ENCODE data around the gene TMEM8B. TPM values are rescaled to one million over a fixed set of nuclear protein-coding genes. Genes with fewer than 3 reads are reported as not detected.

TMEM8B gene
- total RNA-seq, 1 donor from 2014 or later, result 3.9 TPM

DNA sequence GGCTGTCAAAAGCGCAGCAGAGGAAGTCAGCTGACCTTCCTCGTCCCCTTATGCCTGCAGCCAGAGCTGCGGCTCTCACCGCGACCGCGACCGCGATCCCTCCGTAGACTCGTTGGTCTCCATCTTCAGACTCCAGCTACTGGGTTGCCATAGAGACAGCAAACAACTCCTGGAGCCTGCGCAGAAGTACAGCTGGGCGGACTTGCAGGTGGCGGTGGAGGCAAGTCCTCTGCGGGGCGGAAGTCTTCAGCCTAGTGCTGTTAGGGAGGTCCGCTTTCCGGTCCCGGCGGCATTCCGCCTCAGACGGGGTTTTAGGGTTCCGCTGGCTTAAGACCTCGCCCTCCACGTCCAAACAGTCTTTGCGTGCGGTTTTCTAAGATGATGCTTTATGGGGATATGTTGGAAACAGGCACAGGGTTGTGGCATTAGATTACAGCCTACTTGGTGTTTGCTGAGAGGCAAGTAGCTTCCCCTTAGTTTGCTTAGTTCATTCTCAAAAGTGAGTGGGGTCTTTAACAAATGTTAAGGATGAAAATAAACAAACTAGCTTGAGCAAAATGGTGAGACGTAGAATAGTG lies 16.9 kb upstream of the TMEM8B start, which contains the start of gene SPAG8:
TSS of gene SPAG8 (minus strand) at position 238 of the 578 bp plus-strand sequence. CDS start at position 123, 115 bp downstream.
- peak; percentile 99 for DNase-seq (ENCODE audit: low spot score)

DNA sequence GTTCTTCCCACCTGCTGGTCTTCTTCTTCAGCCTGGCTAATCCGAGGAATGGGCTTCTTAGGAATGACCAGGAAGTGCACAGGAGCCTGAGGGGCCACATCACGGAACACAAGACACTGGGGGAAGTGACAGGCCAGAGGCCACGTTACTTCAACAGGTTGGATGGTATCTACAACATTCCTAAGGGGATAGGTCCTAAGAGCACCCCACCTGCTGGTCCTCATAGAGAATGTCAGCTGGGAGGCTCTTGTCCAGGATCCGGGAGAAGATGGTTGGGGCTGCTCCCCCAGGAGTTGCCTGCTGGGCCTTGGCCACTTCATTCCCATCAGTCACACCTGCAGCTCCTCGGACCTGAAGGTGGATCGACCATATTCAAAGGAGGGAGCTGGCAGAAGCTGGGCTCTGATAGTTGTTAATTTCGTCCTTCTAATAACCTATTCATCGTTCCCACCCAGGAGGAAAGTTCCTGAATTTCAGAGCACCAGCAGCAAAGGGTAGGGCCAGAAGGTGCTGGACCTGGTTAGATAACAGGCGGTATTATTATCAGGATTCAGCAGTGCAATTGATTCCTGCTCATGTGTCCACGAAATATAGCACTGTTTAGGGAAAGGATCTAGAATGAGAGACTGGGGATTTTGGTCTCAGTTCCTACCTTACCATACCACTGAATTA lies 15.5 kb upstream of the TMEM8B start:
- DNase-seq (ENCODE audit: low spot score), result no peak

DNA sequence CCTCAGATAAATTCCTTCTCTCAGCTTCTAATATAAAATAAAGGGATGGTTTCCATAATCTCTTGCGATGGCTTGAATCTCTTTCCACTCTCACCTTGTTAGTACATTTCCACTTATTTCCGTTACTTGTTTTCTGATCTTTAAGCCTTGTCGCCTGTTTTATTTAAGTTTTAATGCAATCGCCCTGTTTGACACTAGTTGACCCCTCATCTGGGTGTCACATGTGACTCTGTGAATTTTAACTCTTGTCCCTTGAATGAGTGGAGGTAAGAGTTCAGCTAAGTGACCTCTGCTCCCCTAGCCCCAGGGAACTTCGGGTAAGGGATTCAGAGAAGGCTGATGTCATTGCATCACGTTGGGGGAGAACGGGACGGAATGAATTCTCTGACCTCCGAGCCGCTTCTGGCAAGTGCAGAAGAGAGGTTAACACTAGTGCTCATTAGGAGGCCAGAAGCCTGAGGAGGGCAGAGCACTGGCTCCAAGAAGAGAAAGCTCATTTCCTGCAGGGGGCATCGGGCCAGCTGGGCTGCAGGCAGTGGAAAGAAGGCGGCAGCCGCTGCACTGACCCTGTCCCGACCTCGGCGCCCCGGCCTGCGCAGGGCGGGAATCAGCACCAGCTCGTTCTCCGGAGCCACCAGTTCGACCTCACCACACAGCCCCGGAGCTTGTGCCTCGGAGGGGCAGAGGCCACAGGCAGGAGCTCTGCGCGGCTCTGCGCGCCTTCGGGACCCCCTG lies 14.8 kb upstream of the TMEM8B start:
- peak; percentile 77 for DNase-seq (ENCODE audit: low spot score)

DNA sequence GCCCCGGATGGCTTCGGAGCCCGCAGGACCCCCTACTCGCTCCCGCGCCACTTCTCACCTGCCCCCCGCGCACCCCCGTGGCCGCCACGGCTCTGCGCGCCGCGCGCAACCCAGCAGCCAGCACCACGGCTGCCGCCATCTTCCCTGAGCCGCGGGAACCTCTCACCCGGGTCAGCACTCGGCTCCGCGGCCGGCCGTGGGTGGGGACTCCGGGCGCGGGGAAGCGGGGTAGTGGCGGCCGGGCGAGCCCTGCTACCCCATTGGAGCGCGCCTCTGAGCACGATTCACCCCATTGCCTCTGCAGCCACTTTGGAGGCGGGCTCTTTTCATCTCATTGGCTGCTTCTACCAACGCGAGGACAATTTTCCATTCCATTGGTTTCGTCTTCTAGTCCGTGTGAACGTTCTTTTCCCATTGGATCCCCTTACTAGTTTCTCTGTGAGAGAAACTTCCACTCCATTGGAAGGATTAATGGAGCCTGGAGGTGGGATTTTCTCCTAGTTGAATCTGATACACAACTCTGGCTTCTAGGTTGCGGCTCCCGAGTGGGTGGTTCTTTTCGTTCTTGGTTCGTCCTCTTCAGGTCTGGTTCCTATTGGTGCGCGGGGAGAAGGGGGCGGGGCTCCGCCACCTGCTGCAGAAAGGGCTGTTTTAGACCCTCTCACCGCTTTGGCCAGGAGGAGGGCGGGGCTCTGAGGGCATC lies 14.0 kb upstream of the TMEM8B start, which contains the start of gene HINT2:
TSS of gene HINT2 (minus strand) at position 202 of the 703 bp plus-strand sequence. CDS start at position 139, 63 bp downstream.
- DNase-seq (ENCODE audit: low spot score), result peak; percentile 100

DNA sequence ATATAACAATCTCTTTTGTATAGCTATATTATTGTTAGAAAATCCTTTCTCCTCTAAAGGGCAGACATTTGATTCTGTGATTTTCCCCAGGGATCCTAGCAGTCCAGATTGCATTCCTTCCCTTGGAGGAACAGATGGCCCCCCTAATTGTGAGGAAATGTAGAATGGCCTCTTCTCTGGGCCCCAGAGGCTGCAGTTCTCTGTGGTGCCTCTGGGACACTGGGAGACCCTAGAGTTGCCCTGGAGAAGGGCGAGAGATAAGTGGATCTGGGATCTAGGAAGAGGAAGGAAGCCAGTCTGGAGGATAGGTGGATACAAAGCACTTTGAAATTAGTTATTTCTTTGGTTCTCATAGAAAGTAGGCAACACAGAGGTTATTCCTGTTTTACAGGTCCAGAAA lies 12.3 kb upstream of the TMEM8B start:
- DNase-seq (ENCODE audit: low spot score), result no peak

DNA sequence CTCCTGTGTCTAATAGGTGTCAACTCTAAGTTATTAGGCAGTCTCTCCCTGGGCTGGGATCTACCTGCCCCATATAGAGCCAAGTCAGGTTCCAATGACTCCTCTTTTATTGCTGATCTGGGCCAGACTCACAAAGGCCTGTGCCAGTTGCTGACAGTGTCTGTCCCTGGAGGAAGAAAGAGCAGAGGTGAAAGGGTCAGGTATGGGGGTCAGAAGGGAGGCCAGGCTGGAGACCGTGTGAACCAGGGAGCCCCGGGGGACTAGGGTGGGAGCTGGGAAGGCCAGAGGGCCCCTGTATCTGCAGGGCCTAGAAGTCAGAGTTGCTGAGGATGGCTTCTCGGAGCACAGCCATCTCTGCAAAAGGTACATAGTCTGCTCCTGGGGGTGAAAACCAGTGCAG lies 10.7 kb upstream of the TMEM8B start:
- DNase-seq (ENCODE audit: low spot score), result no peak

DNA sequence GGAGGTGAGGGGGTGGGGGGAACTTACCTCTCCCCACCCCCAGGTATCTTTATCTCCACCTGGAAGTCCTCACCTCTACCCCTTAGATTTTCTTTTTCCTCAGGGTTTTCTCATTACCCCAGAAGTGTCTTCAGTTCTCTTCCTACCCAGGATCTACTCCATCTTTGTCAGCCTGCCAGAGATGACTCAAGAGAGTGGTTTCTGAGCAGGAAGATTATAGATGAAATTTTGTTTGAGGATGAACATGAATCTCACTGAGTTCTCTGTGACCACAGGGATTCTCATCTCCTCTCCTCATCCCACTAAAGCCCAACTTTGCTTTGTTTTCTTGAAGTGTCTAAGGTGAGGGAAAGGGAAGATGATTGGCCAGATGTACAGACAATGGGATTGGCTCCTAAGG lies 9.0 kb upstream of the TMEM8B start:
- peak; percentile 59 for DNase-seq (ENCODE audit: low spot score)

DNA sequence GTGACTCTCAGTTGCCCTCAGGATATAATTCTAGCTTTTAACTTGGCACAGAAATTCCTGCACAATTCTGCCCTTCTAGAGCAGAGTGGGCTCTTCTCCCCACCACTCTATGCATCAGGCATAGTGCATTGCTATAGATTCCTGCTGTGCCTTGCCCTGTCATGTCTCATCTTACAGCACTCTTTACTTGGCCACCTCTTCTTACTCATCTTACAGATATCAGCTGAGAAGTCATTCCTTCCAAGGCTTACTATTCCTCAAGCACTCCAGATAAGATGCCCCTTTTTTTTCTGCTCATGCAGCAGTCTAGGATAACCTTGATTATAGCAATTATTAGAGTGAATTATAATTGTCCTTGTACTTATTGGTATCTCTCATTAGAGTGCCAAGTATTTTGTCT lies 6.1 kb upstream of the TMEM8B start:
- DNase-seq (ENCODE audit: low spot score), result no peak

DNA sequence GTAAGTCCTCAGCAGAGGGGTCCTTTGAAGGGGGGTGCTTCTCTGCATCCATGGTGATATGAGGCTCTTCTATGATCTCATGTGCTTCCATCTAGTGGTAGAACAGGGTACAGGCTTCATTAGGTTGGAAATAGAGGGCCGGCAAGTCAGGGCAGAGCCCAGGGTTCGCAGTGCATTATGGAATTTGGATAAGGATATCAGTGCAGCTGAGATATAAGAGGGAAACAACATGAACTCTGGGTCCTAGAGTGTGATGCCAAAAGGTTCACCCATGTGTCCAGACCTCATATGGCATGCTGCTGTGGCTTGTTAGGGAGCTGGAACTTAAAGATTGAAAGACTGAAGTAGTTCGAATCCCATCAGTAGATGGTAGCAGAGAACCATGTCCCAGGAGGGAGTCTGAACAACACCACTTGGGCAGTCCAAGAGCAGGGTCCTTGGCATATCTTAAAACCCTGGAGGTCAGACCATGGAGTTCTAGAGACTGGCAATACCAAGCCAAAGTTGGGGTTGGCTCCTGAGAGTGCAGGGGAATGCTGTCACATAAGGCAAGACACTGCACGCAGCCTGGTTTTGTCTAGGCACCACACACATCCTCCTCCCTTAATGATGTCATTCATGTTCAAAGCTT lies 2.8 kb upstream of the TMEM8B start:
- peak; percentile 82 for DNase-seq (ENCODE audit: low spot score)

DNA sequence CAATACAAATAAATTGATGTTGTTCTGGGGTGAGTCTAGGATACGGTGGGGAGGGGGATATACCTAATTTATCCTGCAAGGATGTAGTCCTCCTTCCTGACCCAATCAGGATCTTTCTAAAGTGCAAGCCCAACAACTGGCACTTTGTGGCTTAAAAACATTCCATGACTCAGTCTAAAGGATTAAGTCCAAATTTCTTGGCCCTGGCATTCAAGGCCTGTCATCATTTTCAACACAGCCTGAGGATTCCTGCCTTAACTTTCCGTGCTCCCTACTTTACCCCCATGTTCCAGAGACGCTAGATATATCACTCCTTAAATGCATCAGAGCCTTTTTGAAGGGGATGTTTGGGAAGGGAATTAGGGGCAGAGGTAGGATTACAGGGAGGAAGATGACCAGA lies 1.5 kb upstream of the TMEM8B start:
- DNase-seq (ENCODE audit: low spot score), result peak; percentile 25

DNA sequence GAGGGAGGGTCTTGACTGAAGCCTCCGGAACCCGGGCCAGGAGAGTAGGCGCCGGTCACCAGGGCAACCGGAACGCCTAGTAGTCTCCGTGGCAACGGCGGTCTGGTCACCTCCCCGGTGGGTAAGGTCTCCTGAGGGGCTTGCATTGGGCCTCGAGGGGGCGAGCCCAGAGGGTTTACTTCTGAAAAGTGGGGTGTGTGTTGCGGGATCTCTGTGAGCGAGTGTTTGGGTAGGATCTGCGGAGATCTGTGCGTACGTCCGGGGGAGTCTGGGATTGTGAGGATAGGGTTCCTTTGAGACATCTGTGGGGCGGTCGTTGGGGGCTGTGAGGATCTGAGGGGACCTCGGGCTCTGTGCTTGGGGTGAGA lies 328 bp upstream of the TMEM8B start, which contains the start of gene FAM221B:
TSS of gene FAM221B (minus strand) at position 17 of the 368 bp plus-strand sequence. CDS start 2,571 bp downstream, outside the sequence.
- no peak for DNase-seq (ENCODE audit: low spot score)

DNA sequence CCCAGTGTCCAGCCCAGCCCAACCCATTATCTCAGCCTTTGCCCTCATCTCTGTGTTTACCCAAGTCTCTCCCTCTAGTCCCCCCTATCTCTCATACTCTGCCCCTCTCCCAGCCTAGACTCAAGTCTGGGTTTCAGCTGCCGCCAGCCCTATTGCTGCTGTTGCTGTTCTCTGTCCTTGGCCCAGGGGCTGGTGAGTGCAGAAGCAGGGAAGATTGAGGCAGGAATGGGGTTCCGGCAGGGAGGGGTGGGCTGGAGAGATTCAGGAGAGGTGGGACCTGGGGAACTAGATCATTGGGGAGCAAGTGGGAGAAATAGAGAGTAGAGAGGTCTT lies 702 bp downstream of the TMEM8B start:
- no peak for DNase-seq (ENCODE audit: low spot score)

DNA sequence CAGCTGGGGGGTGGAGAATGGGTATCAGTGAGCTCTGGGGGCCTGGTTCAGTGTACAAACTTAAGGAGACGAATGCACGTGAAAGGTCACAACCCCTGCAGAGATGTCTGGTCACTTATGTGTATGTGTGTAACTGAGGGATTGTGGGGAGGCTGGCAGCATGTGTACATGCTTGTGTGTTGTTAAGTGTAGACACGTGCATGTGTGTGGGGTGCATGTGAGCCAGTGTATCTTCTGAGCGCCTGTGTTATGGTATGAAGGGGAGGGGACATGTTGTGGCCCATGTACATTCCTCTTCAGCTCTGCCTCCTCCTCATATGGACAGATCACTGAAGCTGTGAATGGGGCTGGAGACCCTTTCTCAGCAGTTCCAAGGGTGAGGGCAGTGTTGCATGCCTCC lies 2.0 kb downstream of the TMEM8B start:
- no peak for DNase-seq (ENCODE audit: low spot score)

DNA sequence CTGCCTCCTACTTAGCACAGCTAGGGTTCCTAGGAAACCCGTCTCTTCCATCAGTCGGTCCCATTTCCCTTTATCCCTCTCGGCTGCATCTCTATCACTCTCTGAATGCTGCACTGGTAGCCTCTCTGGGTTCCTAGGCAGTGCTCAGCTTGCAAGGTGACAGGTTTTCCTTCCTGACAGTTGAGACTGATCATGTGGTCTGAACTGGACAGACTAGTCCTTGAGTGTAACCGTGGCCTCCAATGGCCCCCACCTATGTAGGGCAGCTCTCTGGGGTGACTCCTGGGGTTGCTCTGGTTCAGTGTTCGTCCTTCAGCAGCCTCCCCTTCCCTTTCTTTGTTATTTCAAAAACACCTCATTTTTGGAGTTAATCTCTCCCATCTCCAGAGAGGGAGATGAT lies 3.8 kb downstream of the TMEM8B start:
- DNase-seq (ENCODE audit: low spot score), result no peak

DNA sequence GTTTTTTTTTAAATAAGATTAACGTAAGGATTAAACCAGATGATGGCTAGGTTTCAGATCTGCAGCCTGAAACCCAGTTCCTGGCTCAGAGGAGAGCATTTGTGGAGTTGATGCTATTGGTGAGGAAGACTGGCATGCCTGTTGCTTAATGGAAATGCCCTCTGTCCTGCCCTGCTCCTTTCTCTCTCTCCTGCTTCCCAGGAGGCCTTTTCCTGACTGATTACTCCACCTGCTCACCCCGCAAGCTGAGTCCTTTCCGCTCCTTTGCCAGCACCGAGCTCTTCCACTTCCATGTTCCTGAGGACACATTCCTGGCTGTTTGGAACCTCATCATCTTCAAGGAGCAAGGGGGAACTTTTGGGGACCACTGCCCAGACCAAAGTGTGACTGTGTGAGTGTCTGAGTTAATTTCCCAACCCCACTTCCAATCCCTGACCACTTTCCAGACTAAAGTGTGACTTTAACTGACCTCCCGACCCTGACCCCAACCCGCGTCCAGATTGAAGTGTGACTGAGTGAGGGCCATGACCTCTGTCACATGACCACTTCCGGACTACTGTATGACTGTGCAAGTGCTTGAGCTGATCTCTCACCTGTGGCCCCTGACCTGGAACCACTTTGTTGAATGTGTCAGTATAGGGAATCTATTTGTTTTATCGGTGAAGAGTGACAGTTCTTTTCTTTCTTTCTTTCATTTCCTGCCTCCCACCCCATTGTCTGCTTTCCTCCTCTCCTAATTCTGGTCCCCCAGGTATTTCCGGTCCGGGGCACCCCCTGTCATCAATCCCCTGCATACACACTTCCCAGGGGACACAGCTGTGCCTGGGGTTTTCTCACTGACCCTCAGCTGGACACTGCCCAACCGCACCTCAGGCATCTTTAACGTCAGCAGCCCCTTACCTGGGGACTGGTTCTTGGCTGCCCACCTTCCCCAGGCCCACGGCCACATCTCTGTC lies 5.5 kb downstream of the TMEM8B start:
- no peak for DNase-seq (ENCODE audit: low spot score)

DNA sequence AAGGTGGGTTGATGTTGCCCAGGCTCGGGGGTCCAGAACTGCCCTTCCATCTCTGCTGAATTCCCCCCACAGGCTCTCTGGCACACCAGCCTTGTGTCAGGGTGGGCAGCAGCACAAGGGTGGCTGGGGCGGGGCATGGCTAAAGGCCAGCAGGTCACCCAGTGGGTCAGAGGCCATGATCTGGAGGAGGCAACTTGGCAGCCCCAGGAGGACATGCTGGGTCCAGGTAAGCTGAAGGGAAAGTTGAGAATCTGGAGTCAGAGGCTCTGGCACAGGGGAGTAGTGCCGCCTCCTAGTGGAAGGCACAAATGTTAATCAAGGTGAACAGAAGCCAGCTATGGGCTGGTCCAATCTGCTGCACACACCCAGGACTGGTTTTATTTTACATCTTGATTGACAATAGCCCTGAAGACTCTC lies 6.2 kb downstream of the TMEM8B start:
- no peak for DNase-seq (ENCODE audit: low spot score)

DNA sequence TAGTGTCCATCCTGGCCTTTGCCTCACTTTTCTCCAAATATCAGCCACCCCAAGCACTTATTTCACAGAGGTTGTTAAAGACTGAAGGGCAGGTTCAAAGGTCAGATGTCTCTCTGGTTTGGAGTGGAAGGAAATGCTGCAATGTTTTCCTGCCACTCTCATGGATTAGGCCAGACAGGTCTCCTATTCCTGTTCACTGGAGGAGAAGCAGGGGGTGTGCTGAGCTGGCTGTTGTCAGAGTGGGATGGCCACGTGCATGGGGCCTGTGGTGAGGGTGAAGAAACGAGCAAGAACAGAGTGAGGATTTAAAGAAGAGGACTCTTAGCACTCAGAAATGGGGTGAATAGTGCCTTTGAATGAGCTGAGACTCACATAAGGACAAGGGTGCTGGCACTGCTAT lies 6.7 kb downstream of the TMEM8B start:
- no peak for DNase-seq (ENCODE audit: low spot score)

DNA sequence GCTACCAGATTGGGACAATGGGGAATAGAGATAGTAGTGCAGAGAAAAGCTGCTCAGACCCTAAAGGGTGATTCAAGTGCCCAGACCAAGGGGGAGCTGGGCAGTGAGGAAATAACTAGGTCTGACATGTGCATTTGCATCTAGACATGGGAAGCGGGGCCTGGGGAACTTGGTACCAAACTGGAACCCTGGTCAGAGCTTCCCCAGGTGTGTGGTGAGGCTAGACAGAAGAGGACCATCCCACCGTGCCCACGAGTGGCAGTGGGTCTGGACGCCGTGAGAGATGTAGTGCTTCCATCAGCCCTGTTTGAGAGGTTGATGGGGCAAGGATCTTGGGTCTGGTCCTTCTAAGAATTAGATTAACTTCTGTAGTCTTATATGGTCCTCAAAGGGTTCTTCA lies 7.6 kb downstream of the TMEM8B start:
- no peak for DNase-seq (ENCODE audit: low spot score)

DNA sequence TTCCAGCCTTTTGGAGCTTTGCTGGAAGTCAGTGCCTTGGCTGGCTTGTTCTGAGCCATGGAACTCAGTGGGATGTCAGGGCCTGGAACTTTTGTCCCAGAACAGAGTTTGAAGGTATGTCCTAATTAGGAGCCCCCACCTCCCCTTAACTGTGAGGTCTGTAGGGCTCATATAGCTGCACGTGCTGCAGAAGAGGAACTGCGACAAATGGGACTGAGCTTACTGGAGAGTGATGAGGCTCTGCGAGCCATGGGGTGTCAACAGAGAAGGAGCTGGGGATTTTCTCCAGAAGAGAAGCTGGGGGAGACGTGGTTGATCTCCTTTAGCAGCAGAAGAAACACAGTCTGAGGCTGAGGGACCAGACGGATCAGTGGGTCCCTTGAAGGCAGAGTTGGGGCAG lies 10.9 kb downstream of the TMEM8B start:
- no peak for DNase-seq (ENCODE audit: low spot score)

DNA sequence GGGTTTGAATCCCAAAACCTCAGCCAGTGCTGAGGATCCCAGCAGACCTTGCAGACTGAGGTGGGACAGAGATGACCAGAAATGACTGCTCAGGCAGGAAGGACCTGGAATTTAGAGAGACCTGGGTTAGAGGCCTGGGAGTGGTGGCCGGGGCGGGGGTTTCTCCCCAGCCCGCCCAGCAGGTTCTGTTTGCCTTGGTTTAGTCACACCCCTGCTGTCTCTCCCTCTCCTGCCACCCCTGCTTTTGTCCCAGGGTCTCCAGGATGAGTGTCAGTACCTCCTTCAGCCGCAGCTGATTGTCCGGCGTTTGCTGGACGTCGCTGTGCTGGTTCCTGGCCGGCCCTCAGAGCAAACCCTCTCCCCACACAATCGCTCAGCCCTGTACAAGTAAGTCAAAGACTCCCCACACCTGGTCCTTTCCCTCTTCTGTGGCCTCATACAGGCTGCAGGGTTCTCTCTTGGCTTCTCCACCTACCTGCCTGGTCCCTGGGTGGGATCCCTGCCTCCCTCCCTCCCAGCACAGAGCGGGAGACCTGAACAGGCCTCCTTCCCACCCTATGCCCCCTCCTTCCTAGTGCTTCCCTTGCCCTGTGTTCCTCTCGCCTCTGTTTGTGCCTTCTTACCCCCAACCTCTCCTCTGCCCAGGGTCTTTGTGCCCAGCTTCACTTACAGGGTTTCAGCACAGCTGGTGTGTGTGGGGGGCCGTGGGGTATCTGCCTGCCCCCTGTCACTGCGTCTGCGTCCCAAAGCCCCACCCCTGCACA lies 12.0 kb downstream of the TMEM8B start:
- no peak for DNase-seq (ENCODE audit: low spot score)

Data from umbilical cord (tissue), 2 donors.